BJ (cell line): ENCODE data around the gene BCOR. TPM values are rescaled to one million over a fixed set of nuclear protein-coding genes. Genes with fewer than 3 reads are reported as not detected.

ENCODE experiments used
- CTCF ChIA-PET: fragments of 350-600 bp; formaldehyde crosslinking; extraction: SDS; loops from one replicate; lab custom pipeline; 2021; ENCODE audit warnings: antibody characterized with exemption, inconsistent platforms; lab: Yijun Ruan, JAX
- POLR2A ChIA-PET: fragments of 300-600 bp; sonication (Branson Sonifier 250); formaldehyde crosslinking; extraction: SDS; loops from one replicate; lab custom pipeline; 2021; ENCODE audit warnings: antibody characterized with exemption; lab: Charles Lee
- DNase-seq: peaks from one replicate; pipeline ENCODE4 v3.0.0-alpha.2; 2011; ENCODE audit warnings: low read depth
- H3K27me3 ChIP-seq: 2 replicates; pipeline ENCODE4 v1.6.0; 2011; ENCODE audit warnings: low read length; ENCODE audit not compliant: control insufficient read depth, insufficient read depth
- H3K36me3 ChIP-seq: 2 replicates; pipeline ENCODE4 v1.5.1; 2011; ENCODE audit warnings: low read length; ENCODE audit not compliant: control insufficient read depth, insufficient read depth
- H3K4me3 ChIP-seq: 2 replicates; pipeline ENCODE4 v1.5.1; 2011; ENCODE audit warnings: low read depth, mild to moderate bottlenecking, control low read depth, low read length
- polyA plus RNA-seq: library from polyadenylated mRNA; depleted of rRNA; stranded (reverse); fragments of >200 nt; gene quantifications from 2 replicates; pipeline ENCODE4 v1.2.3, GENCODE V29; 2011
- TF ChIP-seq, protein P1 (sequence below): IDR thresholded peaks from 2 replicates; pipeline ENCODE4 v1.5.1; 2011; ENCODE audit warnings: low read depth, mild to moderate bottlenecking, control low read depth, inconsistent platforms, low read length, moderate library complexity; ENCODE audit not compliant: insufficient read depth

BCOR gene
- polyA plus RNA-seq, 1 experiment = 5.6 TPM

GRCh38 chrX:40074080-40074958 lies 23.4 kb downstream of the BCOR start:
- H3K4me3 ChIP-seq = no peak overlapping the region
- CTCF ChIA-PET = no interaction called here
- TF ChIP-seq, protein P1, sequence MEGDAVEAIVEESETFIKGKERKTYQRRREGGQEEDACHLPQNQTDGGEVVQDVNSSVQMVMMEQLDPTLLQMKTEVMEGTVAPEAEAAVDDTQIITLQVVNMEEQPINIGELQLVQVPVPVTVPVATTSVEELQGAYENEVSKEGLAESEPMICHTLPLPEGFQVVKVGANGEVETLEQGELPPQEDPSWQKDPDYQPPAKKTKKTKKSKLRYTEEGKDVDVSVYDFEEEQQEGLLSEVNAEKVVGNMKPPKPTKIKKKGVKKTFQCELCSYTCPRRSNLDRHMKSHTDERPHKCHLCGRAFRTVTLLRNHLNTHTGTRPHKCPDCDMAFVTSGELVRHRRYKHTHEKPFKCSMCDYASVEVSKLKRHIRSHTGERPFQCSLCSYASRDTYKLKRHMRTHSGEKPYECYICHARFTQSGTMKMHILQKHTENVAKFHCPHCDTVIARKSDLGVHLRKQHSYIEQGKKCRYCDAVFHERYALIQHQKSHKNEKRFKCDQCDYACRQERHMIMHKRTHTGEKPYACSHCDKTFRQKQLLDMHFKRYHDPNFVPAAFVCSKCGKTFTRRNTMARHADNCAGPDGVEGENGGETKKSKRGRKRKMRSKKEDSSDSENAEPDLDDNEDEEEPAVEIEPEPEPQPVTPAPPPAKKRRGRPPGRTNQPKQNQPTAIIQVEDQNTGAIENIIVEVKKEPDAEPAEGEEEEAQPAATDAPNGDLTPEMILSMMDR = no peak
- no peaks in the 10 kb centered on the region for H3K27me3 ChIP-seq
- DNase-seq = no peak
- POLR2A ChIA-PET = no interaction called here
- H3K36me3 ChIP-seq = peaks cover 7% of the 10 kb centered on the region

- Histone ChIP-seq H3K36me3 (peaks cover 7% of the 10 kb centered on the region), H3K27me3 (no peaks in the 10 kb centered on the region), H3K4me3 (no peak overlapping the region)
- TF ChIP-seq, protein P1 = no peak
- CTCF ChIA-PET = no interaction called here
- DNase-seq = no peak
- POLR2A ChIA-PET = no interaction called here
Observed at GRCh38 chrX:40073439-40074054, 24.2 kb downstream of the BCOR start.

GRCh38 chrX:40072246-40072645 lies 25.5 kb downstream of the BCOR start:
- CTCF ChIA-PET = no interaction called here
- peaks cover 7% of the 10 kb centered on the region for H3K36me3 ChIP-seq
- H3K4me3 ChIP-seq = no peak overlapping the region
- no peaks in the 10 kb centered on the region for H3K27me3 ChIP-seq
- POLR2A ChIA-PET = no interaction called here
- DNase-seq = no peak
- TF ChIP-seq, protein P1 = no peak

- H3K27me3 ChIP-seq = no peaks in the 10 kb centered on the region
- H3K36me3 ChIP-seq = peaks cover 9% of the 10 kb centered on the region
- TF ChIP-seq, protein P1 = no peak
- POLR2A ChIA-PET = no interaction called here
- no peak overlapping the region for H3K4me3 ChIP-seq
- no peak for DNase-seq
- CTCF ChIA-PET = no interaction called here
Observed at GRCh38 chrX:40068048-40068447, 29.7 kb downstream of the BCOR start.

- no peak for DNase-seq
- TF ChIP-seq, protein P1 = no peak
- H3K4me3 ChIP-seq = no peak overlapping the region
- ChIA-PET POLR2A (no interaction called here), CTCF (interaction anchor here (0.6 to 0.7 kb wide), 2 partner anchors 84 to 338 kb away, joined by 3 read pairs; no protein-coding TSS in a partner anchor)
- H3K36me3 ChIP-seq = peaks cover 9% of the 10 kb centered on the region
- H3K27me3 ChIP-seq = no peaks in the 10 kb centered on the region
Observed at GRCh38 chrX:40066700-40067099, 31.1 kb downstream of the BCOR start.
